GM18520 (cell line): ENCODE results near the gene CCT7.
A peak's percentile ranks its signal among the peaks of the same experiment; 100 is the strongest.
"Not testable (repeated sequence)": the region's sequence is repeated elsewhere in the genome, so short reads cannot be mapped to it uniquely, and the experiment has no call there.

Experiments used
- ATAC-seq: cut with Tn5 transposase; IDR thresholded peaks from one replicate; pipeline ENCODE4 v1.9.1; 2021; ENCODE audit not compliant: unreplicated experiment

The CCT7 gene

DNA sequence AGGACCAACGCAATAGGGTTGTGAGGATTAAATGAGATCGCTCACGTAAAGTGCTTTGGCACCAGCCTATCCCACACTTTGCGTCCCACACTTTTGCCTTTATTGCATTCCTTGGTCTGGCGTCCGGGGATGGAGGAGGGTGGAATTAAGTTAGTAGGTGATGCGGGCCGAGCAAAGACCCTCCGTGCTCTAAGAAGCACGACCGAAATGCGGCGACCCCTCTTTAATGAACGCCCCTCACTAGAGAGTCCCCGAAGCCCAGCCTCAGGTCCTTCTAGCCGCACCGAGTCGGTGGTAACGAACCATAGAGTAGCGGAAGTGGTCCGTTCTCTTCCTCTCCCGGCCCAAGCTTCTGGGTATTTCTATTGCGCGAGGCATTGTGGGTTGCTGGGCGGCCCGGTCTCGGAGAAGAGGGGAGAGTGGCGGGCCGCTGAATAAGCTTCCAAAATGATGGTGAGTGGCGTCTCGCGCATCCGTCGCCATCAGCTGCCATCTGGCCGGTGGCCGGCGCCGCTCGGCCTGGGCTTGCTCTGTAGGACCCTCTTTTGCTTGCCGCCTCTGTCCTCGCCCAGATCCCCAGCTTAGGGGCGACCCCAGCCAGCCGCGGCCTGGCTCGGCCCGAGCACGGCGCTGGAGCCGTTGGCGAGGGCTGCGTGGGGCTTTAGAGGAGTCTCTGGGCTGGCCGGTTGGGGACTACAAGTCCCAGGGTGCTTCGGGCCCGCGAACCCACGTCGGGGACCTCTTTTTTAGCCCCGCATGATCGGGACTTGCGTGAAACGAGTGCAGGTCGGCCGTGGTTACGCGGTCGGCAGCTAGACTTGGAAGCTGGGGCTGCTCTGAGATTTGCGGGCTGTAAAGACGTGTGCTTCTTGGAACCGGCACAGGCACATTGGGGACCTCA, at the start of gene CCT7:
Gene CCT7, plus strand, starts transcription at position 377 of the 901 bp plus-strand sequence. Its CDS starts 71 bp downstream, at position 448.
- peak; percentile 39 for ATAC-seq

DNA sequence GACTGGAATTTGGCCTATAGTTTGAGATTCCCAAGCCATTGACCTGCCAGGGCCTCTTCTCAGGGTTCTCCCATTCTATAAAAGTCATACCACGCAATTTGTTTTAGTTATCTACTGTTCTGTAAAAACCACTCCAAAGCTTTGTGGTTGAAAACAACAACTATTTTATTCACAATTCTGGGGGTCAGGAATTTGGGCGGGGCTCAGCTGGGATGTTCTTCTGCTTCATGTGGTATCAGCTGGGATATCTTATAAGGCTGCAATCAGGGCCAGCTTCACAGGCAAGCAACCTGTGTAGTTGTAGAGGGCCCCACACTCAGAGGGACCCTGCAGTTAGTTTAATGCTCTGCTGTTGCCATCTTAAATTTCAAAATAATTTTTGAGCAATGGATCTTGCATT, 48.1 kb upstream of the CCT7 start:
- ATAC-seq = no peak

DNA sequence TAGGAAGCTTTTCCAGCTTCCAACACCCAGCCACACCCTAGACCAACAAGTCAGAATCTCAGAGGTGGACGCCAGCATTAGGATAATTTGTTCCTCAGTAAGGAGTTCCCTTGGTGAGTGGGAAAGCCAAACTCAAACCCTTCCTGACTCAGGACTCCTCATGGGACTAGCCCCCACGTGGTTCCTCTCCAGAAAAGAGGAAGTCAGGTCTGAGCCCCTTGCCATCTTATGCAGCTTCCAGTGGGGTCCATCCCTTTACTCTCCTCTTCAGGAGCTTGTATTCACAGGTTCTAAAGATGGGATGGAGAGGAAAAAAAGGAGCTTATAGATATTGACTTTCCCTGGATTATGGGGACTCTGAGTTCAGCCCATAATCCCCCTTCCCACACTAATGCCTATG, 46.6 kb upstream of the CCT7 start:
- ATAC-seq = no peak

DNA sequence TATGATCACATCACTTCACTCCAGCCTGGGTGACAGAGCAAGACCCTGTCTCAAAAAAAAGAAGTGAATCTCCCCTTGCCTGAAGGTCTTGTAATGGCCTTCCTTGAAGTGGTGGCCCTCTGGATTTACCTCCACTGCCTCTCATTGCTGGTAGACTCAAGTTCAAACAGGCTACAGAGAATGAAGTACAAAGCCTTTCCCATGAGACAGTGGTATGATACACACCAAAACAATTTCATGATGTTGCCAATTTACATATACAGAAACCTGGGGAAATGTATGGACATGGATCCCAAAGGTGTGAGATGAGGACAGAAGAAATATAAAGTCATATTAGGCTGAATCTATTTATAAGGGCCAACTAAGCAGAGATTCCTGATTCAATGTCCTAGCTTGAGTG, 36.5 kb upstream of the CCT7 start:
- ATAC-seq = no peak

DNA sequence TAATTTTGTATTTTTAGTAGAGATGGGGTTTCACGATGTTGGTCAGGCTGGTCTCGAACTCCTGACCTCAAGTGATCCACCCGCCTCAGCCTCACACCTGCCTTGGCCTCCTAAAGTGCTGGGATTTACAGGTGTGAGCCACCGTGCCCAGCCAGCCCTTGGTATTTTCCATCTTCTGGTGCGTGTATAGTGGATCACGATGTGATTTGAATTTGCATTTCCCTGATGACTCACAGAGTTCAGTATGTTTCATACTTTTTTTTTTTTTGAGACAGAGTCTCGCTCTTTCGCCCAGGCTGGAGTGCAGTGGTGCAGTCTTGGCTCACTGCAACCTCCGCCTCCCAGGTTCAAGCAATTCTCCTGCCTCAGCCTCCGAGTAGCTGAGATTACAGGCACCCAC, 33.8 kb upstream of the CCT7 start:
- ATAC-seq = not testable (repeated sequence)

DNA sequence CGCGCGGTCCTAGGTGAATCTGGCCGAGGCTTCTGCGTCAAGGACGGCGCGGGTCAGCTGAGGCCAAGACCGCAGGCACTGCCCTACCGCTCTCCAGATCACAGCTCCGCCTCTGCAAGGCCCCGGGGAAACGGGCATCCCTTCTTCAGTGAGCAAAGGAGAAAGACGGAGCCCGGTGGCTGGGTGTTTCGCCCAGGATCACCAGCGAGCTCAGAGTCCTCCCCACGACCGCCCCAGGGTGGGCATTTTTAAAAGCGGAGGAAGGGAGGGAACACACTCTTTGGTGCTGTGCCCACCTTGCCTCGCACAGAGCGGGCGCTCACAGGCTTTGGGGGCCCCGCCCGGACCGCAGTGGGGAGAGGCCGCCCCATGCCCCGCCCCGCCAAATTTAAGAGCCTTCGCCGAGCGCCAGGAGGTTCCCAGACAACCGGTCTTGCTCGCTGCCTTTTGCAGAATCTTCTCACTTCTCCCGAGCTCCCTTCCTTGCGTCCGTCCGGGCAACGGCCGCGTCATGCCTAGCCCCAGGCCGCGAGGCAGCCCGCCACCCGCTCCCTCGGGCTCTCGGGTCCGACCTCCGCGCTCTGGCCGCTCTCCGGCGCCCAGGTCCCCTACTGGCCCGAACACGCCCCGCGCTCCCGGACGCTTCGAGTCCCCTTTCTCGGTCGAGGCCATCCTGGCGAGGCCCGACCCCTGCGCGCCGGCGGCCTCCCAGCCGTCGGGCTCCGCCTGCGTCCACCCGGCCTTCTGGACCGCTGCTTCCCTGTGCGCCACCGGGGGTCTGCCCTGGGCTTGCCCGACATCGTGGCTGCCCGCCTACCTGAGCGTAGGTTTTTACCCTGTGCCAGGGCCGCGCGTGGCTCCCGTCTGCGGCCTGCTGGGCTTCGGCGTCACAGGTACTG, 31.7 kb upstream of the CCT7 start, which contains the start of gene NOTO:
Gene NOTO, plus strand, starts transcription at position 419 of the 899 bp plus-strand sequence. Its CDS starts 93 bp downstream, at position 512.
- ATAC-seq = no peak

DNA sequence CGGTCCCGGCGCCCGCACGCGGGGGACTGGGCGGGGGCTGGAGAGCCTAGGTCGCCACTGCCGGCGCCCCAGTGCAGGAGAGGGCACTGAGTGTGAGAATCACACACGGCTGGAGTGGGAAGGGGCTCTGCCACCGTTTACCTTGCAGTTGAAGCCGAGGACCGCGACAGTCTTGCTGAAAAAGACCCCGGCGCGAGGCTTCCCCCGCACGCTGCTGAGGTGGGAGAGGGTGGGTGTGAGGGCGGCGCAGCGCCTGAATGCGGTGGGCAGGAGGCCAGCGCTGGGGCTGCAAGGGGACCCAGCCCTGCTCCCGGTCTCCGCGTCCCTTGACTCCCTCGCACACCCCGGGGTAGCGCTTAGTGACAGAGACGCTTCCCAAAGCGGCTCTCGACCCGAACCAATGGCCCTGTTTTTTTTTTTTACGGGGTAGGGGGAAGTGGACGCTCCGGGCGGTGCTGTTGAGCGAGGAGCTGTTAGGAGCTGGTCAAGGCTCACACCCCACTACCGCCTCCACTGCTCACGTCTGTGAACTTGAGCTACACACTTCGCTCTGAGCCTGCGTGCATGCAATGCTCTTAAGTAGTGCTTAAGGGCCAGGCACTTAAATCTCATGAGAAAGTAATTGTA, 30.9 kb upstream of the CCT7 start:
- ATAC-seq = no peak

DNA sequence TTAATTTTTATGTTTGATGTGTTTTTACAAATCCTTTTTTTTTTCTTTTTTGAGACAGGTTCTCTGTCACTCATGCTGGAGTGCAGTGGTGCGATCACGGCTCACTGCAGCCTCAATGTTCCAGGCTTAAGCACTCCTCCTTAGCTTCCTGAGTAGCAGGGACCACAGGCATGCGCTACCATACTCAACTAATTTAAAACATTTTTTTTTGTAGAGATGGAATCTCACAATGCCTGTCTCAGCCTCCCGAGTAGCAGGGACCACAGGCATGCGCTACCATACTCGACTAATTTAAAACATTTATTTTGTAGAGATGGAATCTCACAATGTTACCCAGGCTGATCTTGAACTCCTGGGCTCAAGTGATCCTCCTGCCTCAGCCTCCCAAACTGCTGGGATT, 28.5 kb upstream of the CCT7 start:
- no peak for ATAC-seq

DNA sequence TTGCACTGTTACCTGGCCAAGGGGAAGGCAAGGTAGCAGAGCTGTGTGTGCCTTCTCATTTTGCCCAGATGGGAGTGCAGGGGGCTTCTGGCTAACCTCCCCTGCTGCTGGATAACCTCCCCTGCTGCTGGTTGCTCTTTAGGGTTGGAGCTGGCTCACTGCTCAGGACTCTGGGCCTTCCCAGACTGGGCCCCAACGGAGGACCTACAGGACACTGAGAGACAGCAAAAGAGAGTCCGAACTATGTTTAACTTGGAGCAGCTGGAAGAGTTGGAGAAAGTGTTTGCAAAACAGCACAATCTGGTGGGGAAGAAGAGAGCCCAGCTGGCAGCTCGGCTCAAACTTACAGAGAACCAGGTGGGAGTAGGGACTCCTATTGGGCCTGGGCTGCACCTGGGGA, 25.9 kb upstream of the CCT7 start:
- ATAC-seq = no peak

DNA sequence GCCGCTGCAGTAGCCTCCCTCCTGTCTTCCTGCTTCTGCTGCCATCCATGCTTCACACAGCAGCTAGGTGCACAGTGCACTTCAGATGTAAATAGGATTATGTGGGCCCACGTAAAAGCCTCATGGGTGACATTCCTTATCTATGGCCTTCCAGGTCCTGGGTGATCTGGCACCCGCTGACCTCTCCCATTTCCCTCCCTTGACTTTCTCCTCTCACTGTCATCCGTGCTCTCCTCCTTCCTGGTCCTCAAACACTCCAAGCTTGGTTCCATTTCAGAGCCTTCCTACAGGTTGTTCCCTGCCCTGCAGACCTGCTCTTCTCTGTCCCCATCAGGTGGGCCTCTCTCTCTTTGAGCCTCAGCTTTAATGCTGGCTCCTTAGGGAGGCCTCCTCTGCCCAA, 24.1 kb upstream of the CCT7 start:
- ATAC-seq = no peak

DNA sequence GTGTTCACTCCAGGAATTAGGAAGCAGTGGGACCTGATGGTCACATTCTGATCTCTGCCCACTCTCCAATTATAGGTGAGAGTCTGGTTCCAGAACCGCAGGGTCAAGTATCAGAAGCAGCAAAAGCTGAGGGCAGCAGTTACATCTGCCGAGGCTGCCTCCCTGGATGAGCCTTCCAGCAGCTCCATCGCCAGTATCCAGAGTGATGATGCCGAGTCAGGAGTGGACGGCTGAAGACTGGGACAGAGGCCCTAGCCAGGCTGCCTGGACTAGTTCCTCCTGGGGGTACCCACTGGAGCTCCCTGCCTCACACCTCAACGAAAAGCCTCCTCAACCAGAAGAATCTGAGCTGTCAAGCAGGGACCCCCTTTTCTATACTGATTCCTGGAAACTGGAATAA, 23.4 kb upstream of the CCT7 start:
- no peak for ATAC-seq

DNA sequence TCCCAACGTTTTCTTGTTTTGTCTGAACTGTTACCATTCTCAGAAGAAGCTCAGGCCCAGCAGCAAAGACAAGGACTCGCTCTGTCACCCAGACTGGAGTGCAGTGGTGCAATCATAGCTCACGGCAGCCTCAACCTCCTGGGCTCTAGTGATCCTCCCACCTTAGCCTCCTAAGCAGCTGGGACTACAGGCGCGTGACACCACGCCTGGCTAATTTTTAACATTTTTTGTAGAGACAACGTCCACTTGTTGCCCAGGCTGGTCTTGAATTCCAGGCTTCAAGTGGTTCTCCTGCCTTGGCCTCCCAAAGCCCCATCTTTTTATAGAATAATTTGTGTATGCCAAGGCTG, 22.0 kb upstream of the CCT7 start:
- ATAC-seq = no peak

DNA sequence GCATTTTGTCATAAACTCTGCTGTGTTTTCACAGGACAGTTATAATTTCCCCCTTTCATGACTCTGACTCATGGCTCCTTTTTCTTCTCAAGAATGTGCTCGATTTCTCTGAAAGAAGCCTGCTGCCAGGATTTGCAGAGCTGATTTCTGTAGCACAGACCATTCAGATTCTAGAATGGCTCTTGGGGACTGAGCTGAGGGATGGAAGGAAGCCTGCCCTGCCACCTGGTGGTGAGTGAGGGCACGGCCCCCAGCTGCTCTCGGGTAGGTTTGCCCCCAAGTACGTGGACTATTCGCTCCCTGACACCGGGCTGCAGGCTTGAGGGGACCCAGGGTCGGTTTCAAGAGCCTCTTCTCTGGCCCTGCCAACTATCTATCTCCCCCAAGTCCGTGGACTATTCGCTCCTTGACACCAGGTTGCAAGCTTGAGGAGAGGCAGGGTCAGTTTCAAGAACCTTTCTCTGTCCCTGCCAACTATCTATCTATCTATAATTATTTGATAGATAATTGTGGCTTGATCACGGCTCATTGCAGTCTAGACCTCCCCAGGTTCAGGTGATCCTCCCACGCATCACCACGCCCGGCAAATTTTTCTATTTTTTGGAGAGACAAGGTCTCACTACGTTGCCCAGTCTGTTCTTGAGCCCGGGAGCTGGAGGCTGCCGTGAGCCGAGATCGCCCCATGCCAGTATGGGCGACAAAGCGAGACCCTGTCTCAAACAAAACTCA, 21.5 kb upstream of the CCT7 start:
- ATAC-seq = peak; percentile 59

DNA sequence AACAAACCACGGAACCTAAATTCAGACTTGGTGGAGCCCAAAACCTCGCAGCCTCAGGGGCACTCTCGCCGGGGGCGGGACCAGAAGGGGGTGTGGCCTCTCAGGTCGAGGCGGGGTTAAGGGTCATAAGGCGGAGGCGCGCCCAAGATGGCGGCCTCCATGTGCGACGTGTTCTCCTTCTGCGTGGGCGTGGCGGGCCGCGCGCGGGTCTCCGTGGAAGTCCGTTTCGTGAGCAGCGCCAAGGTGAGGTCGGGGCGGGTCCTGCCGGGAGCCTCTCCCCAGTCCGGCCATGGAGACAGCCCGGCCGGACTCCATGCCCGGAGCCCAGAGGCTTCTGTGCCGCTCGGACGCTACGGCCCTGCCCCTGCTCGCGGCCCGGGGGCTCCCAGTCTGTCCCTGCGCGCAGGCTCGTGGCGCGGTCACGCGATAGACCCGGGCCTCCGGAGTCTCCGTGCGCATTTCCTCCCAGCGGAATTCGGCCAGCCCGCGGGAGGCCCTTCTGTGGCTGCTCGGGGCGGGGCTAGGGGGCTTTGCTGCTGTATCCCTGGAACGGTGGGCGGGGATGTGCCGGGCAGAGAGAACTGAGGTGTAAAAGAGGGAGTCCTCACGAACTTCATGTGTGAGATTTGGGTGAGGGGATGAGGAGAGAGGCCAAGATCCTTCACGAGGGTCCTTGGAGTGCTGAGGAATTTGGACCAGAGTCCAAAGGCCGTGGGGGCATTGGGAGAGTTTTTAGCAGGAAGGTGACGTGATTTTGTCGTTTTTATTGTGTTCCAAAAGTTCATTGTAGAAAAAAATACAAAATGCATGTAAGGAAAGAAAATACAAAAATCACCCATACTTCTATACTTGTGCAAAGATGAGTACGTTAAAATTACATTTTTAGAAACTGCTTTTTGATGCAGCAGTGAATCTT, 19.7 kb upstream of the CCT7 start, which contains the start of gene SMYD5:
Gene SMYD5, plus strand, starts transcription at position 126 of the 916 bp plus-strand sequence. Its CDS starts 22 bp downstream, at position 148.
- peak; percentile 78 for ATAC-seq

DNA sequence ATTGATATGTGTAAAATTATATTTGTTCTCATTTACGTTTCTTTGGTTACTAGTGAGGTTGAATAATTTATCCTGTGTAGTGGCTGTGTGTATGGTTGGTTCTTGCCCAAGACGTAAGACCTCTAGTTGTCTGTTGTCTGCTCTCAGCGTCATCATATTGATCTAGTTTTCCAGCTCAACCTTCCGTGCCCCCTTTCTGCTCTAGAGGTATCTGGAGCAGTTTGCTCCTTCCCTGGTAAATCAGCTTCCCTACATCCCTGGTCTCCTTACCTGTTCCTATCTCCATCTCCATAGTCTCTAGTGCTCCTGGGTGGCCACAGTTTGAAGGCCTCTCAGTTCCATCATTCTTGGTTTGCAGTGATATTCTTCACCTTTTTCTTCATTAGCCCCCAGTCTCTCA, 18.9 kb upstream of the CCT7 start:
- no peak for ATAC-seq

DNA sequence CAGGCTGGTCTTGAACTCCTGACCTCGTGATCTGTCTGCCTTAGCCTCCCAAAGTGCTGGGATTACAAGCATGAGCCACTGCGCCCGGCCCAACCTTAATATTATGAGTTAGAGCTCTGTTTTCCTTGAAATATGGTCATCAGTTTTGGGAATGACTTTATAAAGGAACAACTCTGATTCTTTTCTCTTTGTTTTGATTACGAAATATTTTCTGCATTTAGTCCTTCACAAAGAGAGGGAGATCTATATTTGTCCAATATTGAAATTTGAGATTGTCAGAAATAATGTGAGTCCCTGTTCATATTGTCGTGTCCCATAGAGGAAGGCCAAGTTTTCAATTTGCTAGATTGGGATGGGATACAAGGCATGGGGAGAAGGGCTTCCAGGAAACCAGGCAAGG, 16.9 kb upstream of the CCT7 start:
- no peak for ATAC-seq

DNA sequence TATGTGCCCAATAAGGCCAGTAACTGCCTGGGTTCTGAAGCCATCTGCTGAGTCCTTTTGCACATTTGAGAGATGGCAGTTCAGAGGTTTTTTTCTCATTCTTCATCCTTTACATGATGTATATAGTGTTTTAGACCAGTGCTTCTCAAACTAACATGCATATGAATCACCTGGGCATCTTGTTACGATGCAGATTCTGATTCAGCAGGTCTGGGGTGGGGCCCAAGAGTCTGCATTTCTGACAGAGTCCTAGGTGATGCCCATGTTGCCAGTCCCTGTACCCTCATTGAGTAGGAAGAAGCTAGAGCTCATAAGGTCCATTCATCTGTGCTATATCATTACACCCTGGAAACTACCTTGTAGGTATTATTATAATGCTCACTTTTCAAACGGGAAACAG, 16.3 kb upstream of the CCT7 start:
- ATAC-seq = no peak

DNA sequence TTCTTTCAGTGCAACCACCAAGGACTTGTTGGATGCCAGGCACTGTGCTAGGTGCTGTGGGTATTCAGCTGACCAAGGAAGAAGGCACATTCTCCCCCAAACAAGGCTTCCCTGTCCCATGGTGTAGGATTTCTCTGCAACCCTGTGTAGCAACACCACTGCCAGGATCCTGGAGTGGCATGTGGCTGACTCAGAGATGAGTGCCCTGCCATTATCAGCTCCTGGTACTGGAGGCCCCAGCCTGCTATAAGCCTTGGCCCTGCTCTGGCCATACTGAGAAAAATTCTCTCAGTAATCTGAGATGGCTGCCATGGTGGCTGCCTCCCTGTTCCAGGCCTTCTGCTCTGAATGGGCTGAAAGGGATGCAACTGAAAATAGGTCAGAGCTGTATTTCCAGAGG, 15.8 kb upstream of the CCT7 start:
- no peak for ATAC-seq

DNA sequence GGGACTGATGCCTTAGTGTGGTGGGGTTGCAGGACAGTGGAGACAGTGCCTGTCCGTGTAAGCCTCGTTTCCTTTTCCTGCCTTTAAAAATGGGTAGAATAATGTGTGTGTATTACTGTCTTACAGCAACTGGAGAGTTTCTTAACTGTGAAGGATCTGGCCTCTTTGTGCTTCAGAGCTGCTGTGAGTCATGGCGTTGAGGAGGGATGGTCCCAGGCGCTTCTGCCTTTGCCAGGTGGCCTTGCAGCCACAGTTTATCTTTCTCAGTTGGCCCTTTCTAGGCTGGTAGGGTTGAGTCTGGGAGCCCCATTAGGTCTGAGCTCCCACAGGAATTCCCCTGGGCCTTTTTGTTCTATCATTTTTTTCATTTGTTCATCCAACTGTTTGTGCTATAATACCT, 10.3 kb upstream of the CCT7 start:
- no peak for ATAC-seq
